ENCODE measurements around the gene FBXW11. TPM values are rescaled to one million over a fixed set of nuclear protein-coding genes. Genes with fewer than 3 reads are reported as not detected.
A peak's percentile ranks its signal among the peaks of the same experiment; 100 is the strongest.

FBXW11 gene
- polyA plus RNA-seq, 2 of the 4 experiments (the other 2 are of a cell fraction), result 39.3 to 80.2 TPM

GRCh38 chr5:171852255-171852681 is 154.2 kb downstream of the FBXW11 start:
- ChIA-PET POLR2A (no interaction called here), CTCF (interaction anchor here (0.7 to 1.8 kb wide), 4 partner anchors 37 to 435 kb away, joined by 3 to 13 read pairs (median 5); partner anchors contain the start of gene FGF18)
- DNase-seq (ENCODE audit: low read depth in 1 of 2, low spot score in 1 of 2), result peak in 1 of 2 experiments; percentile 24
- Histone ChIP-seq H3K4me2 (no peak overlapping the region), H3K4me3 (no peak overlapping the region), H3K27ac (no peak overlapping the region), H3K9me3 (no peaks in the 10 kb centered on the region), H3K4me1 (no peaks in the 10 kb centered on the region)
- no peak for FAIRE-seq
- peak in 1 of 2 experiments; percentile 21; a peak in 3 of 6 replicates for ATAC-seq
- WGBS (ENCODE audit: missing lambda C conversion rate), result 84% methylated on average over 8 of the region's 8 CpGs
- TF ChIP-seq HEYL (CRISPR knock-in tag; IDR thresholded peaks at IDR 0.05), result no peak
- TF ChIP-seq POLR2AphosphoS2 (conservative IDR thresholded peaks at IDR 0.05; ENCODE audit: low read length), result no peak
- TF ChIP-seq KDM5A (IDR thresholded peaks at IDR 0.05), result no peak
- TF ChIP-seq BHLHE40 (IDR thresholded peaks at IDR 0.05; ENCODE audit: low read depth, low read length), result no peak
- TF ChIP-seq USF2 (IDR thresholded peaks at IDR 0.05), result no peak
- TF ChIP-seq TP53 (CRISPR knock-in tag; IDR thresholded peaks at IDR 0.05), result no peak
- no peak for TF ChIP-seq ESRRA (IDR thresholded peaks at IDR 0.05; ENCODE audit: borderline replicate concordance, low read length)
- TF ChIP-seq NFE2L2 (conservative IDR thresholded peaks at IDR 0.05; ENCODE audit: low read length), result no peak
- no peak for TF ChIP-seq ZSCAN20 (CRISPR knock-in tag; IDR thresholded peaks at IDR 0.05)
- no peak for TF ChIP-seq KDM1A (IDR thresholded peaks at IDR 0.05; ENCODE audit: low read depth)
- no peak for TF ChIP-seq ATOH8 (CRISPR knock-in tag; IDR thresholded peaks at IDR 0.05; ENCODE audit: low read depth)
- TF ChIP-seq CBX2 (IDR thresholded peaks at IDR 0.05; ENCODE audit: borderline replicate concordance, low read depth), result no peak
- TF ChIP-seq EHMT2 (IDR thresholded peaks at IDR 0.05; ENCODE audit: low read depth), result no peak
- no peak for TF ChIP-seq MAZ (IDR thresholded peaks at IDR 0.05; ENCODE audit: borderline replicate concordance, low read depth, low read length)
- TF ChIP-seq SMC3 (IDR thresholded peaks at IDR 0.05), result no peak
- TF ChIP-seq ZNF302 (CRISPR knock-in tag; IDR thresholded peaks at IDR 0.05), result no peak
- TF ChIP-seq CTCF (IDR thresholded peaks at IDR 0.05), result no peak
- TF ChIP-seq RFX5 (IDR thresholded peaks at IDR 0.05), result no peak

- CTCF ChIA-PET, result interaction anchor here (1.3 to 1.8 kb wide), 2 partner anchors 221 to 432 kb away, joined by 7 to 13 read pairs; partner anchors contain the start of gene FGF18
- H3K9me3 ChIP-seq, result no peaks in the 10 kb centered on the region
- no peak for FAIRE-seq
- WGBS (ENCODE audit: missing lambda C conversion rate), result 57% methylated on average over 1 of the region's 1 CpG
- H3K27ac ChIP-seq, result no peak overlapping the region
- POLR2A ChIA-PET, result no interaction called here
- no peak overlapping the region for H3K4me2 ChIP-seq
- DNase-seq (ENCODE audit: low read depth in 1 of 2, low spot score in 1 of 2), result no peak
- no peak for ATAC-seq
- TF ChIP-seq NR3C1 (IDR thresholded peaks at IDR 0.05), result no peak
- no peak for TF ChIP-seq MAFK (IDR thresholded peaks at IDR 0.05; ENCODE audit: partially characterized antibody)
- TF ChIP-seq EP300 (IDR thresholded peaks at IDR 0.05), result no peak
- TF ChIP-seq RARB (CRISPR knock-in tag; IDR thresholded peaks at IDR 0.05), result no peak
- no peak for TF ChIP-seq SREBF2 (IDR thresholded peaks at IDR 0.05)
- no peak for TF ChIP-seq POLR2AphosphoS2 (conservative IDR thresholded peaks at IDR 0.05; ENCODE audit: low read length)
- no peaks in the 10 kb centered on the region for H3K4me1 ChIP-seq
- H3K4me3 ChIP-seq, result no peak overlapping the region
Observed at GRCh38 chr5:171851251-171851650, 155.2 kb downstream of the FBXW11 start.
